HuH-7 (cell line): ENCODE results near the gene MRRF.
"Not testable (repeated sequence)": the region's sequence is repeated elsewhere in the genome, so short reads cannot be mapped to it uniquely, and the experiment has no call there.

Experiments used
- DNase-seq: peaks from one replicate; pipeline ENCODE4 v3.0.0; 2011; ENCODE audit warnings: low spot score

The MRRF gene

DNA sequence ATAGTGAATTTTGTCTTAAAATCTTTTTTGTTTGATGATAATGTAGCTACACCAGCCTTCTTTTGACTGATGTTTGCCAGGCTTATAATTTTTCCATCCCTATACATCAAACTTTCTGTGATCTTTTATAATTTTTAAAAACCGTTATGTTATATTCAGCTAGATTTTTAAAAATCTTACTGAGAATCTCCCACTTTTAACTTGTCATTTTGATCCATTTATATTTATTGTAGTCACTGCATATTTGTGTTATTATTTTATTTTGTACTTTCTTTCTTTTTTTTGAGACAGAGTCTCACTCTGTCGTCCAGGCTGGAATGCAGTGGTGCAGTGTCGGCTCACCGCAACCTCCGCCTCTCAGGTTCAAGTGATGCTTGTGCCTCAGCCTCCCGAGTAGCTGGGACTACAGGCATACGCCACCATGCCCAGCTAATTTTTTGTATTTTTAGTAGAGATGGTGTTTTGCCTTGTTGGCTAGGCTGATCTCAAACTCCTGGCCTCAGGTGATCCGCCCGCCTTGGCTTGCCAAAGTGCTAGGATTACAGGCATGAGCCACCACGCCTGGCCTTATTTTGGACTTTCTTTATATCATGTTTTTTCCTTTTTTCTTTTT, 12.7 kb downstream of the MRRF start:
- DNase-seq: no peak

DNA sequence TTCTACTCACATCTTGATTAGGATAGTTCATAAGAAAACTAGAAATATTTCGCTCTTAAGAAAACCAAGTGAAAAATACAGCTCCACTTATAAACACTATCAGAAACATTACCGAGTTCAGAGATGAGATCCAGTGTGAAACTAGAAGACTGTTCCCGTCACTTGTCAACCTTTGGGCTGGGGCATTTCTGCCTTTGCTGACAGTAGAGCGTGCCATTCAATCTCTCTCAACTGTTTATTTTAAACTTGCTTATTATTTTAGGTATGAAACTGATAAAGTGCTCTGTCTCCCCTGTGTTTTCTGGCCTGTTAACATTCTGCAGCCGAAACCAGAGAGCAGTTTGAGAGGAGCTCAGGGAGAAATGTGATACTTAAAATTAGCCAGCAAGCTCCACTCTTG, 16.7 kb downstream of the MRRF start:
- no peak for DNase-seq

DNA sequence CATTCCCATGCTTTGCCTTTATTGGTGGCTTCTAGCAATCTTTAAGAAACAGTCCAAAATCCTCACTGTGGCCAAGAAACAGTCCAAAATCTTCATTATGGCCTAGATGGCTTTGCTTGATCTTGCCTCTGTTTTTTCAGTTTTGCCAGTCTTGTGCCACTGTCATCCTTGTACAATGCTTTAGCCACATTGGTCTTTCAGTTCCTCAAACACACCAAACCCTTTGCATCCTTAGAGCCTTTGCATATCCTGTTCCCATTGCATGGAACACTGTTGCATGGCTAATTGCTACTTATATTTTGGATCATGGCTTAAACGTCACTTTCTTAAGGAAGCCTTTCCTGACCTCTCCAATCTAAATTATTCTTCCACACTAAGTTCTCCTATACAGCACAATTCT, 22.1 kb downstream of the MRRF start:
- DNase-seq: no peak

- DNase-seq: no peak
Observed at GRCh38 chr9:122287214-122287720, 22.6 kb downstream of the MRRF start.

GRCh38 chr9:122291458-122291857, 26.8 kb downstream of the MRRF start:
- DNase-seq: no peak

- no peak for DNase-seq
Observed at GRCh38 chr9:122294531-122294930, 29.8 kb downstream of the MRRF start.

DNA sequence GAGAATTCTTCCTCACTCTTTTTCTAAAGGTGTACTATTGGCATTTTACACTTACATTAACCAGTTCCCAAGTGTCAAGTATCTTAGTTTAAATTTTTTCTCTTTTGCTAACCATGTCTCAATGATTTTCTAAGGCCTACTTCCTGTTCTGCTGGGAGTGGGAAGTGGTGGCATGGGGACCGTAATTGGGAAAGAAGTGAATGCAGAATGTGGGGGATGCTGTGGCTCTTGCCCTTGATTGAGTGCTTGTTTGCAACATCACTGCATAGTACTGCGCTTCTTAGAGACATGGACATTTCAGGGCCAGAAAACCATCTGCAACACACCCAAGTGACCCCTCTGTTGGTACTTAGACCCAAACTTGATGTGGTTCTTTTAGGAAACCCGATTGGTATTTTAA, 32.8 kb downstream of the MRRF start:
- no peak for DNase-seq

DNA sequence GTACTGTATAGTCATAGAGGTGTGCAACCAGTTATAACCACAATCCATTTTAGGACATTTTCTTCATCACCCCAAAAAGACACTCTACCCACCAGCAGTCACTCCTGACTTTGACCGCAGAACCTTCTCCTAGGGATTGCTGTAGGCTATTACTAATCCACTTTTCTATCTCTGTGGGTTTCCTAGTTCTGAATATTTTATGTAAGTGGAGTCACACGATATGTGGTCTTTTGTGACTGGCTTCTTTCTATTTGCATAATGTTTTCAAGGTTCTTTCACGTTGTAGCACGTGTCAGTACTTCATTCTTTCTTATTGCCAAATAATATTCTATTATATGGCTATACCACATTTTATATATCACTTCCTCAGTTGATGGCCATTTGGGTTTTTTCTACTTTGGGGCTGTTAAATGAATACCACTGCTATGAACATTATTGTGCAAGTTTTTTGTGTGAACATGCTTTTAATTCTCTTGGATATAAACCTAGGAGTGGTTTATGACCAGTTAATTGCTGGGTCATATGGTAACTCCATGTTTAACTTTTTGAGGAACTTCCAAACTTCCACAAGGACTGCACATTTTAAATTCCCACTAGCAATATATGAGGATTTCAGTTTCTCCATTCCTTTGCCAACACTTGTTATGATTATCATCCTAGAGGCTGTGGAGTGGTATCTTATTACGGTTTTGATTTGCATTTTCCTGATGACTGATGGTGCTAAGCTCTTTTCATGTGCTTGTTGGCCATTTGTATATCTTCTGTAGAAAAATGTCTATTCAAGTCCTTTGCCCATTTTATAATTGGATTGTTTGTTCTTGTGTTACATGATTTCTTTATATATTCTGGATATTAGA, 37.8 kb downstream of the MRRF start:
- no peak for DNase-seq

GRCh38 chr9:122307061-122307460, 42.4 kb downstream of the MRRF start:
- no peak for DNase-seq

DNA sequence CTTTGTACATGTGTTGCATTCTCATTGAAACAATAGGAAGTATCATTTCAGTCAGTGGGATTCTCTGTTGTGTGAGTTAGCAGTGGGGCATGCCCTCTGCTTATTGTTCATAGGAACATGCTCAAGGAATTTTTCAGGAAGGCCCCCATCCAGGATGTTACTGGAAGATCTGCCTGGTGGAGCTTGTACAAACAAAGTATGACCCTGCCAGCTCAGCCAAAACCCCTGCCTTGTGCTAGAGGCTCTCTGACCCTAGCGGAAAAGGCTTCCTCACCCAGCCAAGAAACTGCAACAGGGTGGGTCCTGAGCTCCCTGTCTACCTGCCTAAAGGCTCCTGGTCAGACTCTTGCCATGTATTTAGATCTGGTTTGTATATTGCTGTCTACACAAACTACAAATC, 43.2 kb downstream of the MRRF start:
- no peak for DNase-seq

DNA sequence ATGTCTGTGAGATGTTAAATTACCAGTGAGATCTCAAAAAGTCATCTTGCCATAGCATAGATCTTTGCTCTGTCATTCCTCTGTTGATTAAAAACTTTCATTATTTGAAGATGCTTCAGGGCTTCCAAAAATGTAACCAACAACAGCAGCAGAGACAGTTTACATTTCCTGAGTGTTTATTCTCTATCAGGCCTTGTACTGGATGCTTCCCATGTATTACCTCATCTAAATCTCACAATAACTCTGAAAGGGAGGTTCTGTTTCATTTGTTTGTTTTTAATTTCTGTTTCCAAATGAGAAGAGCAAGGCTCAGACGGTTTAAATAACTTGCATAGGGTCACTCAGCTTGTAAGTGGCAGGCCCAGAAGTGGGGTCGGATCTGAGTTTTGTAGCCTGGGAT, 45.2 kb downstream of the MRRF start:
- no peak for DNase-seq

DNA sequence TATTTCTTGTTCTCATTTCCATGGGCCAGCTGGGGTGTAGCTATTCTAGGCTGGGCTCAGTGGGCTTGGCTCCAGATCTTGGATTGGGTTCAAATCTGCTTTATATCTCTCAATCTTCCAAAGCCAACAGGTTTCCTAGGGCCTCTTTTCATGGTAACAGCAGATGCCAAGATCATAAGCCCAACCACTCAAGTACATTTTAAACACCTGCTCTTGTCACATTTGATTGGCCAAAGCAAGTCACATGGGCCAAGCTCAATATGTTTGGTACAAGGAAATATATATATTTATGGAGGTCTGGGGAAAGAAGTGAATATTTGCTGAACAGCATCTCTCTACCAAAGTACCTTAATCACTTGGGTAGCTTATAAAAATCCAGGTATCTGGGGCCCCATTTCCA, 49.5 kb downstream of the MRRF start:
- DNase-seq: no peak

- DNase-seq: no peak
Observed at GRCh38 chr9:122315534-122315933, 50.9 kb downstream of the MRRF start.

DNA sequence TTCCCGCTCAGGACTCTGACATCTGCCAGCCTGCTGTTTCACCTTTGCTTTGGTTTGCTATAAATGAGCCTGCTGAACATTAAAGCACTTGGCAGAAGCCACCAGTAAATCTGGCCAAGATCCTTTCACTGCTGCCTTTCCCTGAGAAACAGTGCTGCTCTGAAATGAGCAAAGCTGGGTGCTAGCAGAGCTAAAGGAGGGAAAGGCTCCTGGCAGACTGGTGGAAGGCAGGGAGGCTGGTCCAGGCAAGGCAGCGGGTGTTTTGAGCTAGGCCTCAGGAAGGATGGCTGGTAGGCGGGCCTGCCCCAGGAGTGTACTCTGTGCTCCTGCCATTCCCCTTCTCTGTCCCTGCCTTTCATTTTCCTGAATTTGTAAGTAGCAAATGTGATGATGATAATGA, 53.6 kb downstream of the MRRF start:
- DNase-seq: no peak

DNA sequence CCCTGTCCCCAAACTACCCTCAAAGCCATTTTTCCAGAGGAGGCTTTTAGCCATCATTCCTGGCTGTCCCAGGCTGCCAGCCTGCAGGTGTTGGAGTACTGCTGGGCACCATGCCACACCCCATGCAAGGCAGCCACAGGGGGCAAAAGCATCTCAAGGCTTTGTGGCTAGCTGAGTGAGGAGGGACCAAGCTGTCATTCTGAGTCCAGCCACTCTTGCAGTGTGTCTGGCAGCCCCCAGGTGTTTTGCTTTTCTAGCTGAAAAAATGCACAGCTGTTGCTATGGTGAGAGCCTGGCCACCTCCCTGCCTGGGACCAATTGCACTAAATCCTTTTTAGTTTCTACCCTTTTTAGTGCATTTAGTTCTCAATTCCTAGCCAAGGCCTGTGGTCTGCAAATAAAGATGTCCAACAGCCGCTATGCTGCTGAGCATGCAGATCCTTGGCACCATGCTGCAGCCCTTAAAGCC, 55.8 kb downstream of the MRRF start:
- no peak for DNase-seq

DNA sequence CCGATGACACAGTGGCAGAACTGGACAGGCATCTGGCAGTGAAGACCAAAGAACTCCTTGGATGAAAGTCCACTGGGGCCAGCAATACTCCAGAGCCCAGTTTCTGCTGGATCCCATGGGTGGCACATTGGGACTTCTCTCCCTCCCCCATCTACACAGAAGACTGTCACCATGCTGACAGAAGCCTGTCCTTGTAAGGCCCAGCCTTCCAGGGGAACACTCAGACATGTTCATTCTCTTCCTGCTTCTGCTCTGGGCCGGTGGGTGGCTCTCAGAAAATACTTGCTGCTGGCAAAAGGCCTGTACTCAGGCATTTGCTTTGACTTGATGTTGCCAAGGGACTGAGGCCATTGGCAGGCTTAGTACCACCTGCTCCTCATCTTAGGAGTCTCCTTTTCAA, 57.9 kb downstream of the MRRF start:
- no peak for DNase-seq

DNA sequence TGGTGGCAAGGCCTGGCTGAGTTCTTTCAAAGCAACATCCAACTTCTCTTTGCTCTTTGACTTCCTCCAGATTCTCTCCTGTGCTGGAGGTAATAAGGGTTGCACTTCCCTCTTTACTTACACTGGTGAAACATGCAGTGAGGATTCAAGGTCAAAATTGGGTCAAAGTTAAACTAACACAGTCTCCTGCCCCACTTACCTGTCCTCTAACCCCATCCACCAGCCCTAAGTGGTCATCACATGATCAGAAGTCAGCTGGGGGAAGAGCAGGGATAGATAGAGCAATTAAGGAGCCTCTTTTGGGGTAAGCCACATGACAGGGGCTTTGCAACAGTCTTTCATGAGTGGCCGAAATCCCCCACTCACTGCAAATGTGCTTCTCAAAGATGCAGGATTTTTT, 60.0 kb downstream of the MRRF start:
- not testable (repeated sequence) for DNase-seq

GRCh38 chr9:122325124-122325523, 60.4 kb downstream of the MRRF start:
- no peak for DNase-seq

GRCh38 chr9:122327175-122327574, 62.5 kb downstream of the MRRF start:
- no peak for DNase-seq

DNA sequence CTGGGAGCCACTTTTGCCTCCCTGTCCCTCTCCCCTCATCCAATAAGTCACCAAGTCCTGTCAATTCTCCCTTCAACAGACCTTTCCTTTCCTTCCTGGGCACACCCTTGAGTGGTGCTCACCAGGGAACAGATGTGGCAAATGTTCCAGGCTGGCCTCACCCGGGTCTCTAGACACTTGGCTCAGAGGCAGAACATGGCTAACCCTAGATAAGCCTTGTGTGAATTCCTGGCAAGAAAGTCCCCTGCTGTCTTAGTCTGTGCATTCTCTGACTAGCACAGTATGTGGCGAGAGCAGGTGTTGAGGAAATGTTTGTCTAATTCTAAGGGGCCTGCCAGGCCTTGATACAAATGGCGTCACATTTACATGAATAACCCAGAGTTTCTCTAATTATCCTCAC, 64.9 kb downstream of the MRRF start:
- DNase-seq: no peak

- not testable (repeated sequence) for DNase-seq
Observed at GRCh38 chr9:122330466-122330865, 65.8 kb downstream of the MRRF start.

DNA sequence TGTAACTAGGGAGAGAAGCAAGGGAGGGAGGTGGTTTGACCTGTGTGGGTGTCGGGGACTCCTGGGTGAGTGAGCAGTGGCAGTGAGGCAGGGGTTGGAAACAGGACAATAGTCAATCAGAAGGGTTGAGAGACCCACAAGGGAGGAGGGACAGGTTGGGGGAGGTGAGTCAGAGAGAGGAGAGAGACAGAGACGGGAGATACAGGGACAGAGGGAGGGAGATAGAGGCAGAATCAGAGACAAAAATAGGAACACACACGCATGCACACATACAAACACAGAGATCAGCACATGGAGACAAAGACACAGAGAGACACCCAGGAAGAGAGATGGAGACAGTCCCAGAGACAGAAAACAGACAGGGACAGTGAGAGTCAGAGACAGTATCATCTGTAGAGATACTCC, 66.8 kb downstream of the MRRF start:
- no peak for DNase-seq

DNA sequence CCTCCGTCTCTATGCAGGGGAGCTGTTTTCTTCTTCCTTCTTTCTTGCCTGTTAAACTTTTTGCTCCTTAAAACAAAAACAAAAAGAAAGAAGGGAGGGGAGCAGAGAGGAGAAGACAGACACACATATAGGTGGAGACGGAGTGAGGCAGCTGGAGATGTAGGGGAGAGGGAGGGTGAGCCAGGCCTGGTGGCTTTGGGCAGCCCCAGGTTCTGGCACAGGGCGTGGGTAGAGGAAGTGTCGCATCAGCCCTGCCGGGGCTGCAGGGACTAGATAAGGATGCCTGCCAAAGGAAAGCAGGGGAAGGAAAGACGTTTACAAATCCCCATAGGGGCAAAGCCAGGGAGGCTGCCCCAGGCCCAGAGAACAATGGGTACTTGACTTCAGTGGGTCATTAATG, 67.4 kb downstream of the MRRF start:
- DNase-seq: no peak

DNA sequence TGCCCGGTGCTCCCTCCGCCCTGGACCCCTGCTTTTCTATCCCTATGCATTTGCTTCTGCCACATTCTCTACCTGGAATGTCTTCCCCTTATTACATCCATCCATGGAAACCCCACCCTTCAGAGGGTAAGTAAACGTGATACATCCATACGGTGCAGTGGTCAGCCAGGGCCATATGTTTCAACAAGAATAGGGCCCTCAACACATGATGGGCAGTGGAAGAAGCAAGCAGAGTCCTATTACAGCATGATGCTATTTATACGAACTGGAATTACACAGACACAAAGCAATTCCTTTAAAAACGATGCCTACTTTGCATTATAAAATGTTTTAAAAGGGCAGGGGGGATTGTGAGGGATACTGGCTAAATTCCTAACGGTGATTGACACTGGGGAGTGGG, 68.0 kb downstream of the MRRF start:
- DNase-seq: no peak
